DMS53 treated with DMSO at 0.1 percent for 48 hours (cell line): ENCODE measurements around the gene PNMA6E.

Experiments used
- DNase-seq: peaks from one replicate; lab custom pipeline; 2025; ENCODE audit not compliant: unreplicated experiment; lab: John Stamatoyannopoulos, UW

Gene PNMA6E

DNA sequence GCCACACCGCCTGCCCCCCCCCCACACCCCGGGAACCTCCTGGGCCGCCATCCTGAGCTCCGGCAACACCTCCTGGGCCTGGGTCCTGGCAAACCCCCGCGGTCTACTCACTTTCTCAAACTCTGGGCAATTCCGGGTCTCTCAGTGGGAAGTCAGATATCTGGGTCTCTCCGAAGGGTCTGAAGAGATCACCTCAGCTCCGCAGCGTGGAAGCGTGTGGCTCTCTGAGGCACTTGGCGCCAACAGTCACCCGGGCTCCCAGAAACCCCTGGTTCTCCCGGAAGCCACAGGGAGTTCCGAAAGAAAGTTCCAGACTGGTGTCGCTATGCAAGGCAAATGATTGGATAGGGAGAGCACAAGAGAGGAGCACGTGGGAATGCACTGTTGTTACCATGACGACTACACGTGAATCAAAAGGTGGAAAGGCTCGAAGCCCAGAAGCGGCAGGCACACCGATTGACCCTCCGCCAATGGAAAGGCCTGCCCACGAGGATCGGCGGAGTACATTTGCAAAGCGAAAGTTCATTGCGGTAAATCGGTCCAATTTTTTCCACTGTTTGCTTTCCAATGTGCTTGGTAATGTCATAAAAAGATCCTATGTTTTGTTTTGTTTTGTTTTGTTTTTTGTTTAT lies at the start of gene PNMA6E:
TSS of gene PNMA6E (minus strand) at position 218 of the 632 bp plus-strand sequence. CDS start 2,501 bp downstream, outside the sequence.
- DNase-seq = no peak

GRCh38 chrX:153450949-153451277 lies 49.8 kb upstream of the PNMA6E start:
- no peak for DNase-seq

GRCh38 chrX:153450114-153450948 lies 49.2 kb upstream of the PNMA6E start:
- DNase-seq = no peak

GRCh38 chrX:153449368-153450113 lies 48.4 kb upstream of the PNMA6E start:
- DNase-seq = no peak

GRCh38 chrX:153448556-153449367 lies 47.6 kb upstream of the PNMA6E start:
- no peak for DNase-seq

GRCh38 chrX:153447581-153447960 lies 46.4 kb upstream of the PNMA6E start:
- no peak for DNase-seq

- DNase-seq = no peak
Observed at GRCh38 chrX:153446950-153447580, 45.9 kb upstream of the PNMA6E start.

DNA sequence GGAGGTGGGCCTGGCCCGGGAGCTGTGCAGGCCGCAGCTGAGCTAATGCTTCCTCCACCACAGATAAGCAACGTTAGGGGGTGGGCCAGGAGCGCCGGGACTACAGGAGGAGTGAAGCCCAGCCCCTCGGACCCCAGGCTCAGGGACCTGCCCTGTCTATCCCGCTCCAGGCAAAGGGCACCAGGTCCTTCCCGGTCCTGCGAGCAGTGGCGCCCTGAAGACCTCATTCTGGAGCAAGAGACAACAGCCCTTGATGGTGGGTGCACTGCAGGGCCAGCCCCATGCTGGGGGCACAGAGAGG lies 45.4 kb upstream of the PNMA6E start:
- no peak for DNase-seq

GRCh38 chrX:153445856-153446635 lies 44.9 kb upstream of the PNMA6E start, which contains the start of gene TREX2:
TREX2 (minus strand) TSS chrX:153446056; CDS start chrX:153445430, 626 bp downstream.
- no peak for DNase-seq

DNA sequence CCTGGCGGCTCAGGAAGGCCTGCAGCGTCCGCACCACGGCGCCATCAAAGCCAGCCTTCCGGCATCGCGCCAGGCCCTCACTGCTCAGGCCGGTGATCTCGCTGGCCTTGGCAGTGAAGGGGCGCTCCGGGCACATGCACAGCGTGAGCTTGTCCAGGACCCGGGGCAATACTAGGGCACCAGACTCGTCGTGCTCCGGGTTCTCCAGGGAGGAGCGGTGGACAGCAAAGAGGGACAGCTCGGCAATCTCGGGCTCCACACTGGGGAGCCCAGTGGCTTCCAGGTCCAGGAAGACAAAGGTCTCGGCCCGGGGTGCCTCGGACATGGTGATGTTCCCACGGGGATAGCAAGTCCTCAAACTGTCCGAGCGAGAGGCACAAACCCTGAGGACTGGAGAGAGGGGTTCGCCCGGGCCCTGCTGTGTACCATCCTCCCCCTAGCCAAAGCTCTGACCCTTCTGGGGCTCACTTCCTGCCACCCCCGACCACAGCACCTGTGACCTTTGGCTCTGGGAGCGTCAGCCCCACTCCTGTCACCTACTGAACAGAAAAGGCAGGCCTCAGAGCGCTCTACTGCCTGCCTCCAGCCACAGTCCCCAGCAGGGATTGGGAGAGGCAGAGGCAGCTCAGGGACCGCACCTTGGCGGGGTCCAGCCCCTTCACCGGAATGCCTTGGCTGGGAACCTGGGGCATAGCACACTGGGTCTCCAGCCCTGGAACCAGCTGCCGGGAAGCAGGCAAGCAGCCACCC lies 44.1 kb upstream of the PNMA6E start:
- DNase-seq = no peak

DNA sequence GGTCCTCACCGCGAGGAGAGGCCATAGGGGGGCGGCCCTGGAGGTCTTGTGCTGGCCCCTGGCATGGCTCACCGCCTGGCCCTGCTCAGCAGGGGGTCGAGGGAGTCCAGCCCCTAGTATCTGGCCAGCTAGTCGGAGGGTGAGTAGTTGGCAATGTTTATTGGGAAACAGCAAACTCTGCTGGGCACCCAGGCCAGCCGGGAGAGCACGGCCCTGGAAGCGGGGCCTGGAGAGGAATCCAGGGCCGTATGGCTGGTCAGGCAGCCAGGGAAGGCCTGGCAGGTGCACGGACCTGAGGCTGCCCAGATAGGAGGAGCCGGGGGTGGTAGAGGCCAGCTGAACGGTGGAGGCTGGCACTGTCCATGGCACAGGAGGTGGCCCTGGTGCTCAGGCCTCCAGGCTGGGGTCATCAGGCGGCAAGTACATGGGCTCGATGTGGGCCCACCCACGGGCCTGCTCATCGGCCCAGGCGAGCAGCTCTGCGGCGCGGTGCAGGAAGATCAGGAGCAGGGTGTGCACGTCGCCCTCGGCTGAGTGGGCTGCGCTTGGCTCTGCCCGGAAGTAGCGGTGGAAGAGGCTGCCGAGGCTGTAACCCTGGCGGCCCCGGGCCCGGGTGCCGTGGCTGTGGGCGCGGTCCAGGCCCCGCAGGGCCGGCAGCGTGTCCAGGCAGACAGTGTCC lies 43.3 kb upstream of the PNMA6E start:
- DNase-seq = no peak

DNA sequence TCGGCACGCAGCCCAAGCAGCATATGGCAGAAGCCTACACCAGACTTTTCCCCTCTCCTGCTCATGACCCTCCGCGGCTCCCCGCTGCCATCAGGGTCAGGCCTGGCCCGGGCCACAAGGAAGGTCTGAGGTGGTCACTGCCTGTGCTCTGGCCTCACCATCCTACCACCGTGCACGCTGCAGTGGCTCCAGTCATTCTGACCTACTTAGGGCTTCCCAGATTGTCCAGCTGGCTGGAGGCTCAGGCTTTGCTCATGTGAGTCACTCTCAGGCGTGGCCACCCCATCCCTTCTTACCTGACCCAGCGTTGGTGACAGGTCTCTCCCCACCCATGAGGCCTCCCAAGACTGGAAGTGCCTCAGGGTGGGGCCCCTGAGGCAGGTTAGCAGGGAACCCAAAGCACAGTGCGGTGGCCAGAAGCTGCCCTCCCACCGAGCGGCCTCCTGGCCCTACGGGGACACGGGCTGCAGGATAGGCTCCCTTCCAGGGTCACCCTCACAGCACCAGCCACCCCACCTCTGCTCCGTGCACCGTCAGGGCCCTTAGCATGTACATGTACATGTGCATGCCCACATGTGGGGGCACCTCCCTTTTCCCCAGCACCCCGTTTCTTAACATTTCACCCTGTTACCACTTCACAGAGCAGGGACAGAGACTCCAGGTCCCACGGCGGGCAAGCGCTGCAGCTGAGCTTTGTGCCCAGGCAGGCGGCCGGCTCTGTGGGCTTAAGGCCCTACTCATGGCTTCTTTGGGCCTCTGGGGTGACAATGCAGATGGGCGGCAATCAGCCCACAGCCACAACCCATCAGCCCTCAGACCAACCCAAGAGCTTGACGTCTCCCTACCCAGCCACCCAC lies 42.6 kb upstream of the PNMA6E start:
- no peak for DNase-seq

- no peak for DNase-seq
Observed at GRCh38 chrX:153442463-153442862, 41.3 kb upstream of the PNMA6E start.

GRCh38 chrX:153441981-153442380 lies 40.8 kb upstream of the PNMA6E start:
- no peak for DNase-seq

DNA sequence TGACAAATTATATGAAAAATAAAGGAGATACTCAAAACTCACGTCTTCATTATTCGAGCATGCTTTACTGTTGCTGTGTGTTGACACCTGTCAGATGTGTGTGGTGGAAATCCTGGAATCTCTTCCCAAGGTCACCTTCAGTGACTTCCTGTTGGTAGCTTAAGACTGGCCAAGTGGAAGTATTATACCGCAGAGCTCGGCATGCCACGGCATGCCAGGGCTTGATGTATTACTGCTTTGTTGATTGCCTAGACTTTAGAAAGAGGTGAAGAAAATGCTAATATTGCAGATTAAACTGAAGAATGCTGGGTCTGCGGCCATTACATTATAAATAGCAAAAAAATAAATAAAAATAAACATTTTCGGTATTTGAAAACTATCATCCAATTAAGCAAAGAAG lies 40.1 kb upstream of the PNMA6E start:
- DNase-seq = no peak

DNA sequence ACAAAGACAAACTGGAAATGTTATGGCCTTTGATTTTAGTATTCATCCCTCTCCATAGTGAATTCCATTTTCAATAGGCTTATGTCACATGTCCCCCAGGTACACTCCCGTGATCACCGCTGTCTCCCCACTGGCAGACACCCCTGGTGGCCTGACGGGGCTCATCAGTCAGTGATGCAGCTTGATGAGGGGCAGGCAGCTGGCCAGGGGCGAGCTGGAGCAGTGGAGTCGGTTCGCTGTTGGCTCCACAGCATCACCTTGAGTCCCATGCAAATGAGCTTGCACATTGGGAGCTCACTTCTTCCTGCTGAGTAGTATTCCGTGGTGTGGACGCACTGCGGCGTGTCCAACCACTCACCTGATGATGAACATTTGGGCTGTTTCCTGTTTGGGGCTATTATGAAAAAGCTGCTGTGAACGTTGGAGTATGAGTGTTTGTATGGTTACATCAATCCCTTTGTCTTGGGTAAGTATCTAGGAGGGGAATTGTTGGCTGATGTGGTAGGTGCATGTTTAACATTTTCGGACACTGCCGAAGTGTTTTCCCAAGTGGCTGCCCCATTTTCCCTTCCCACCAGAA lies 39.5 kb upstream of the PNMA6E start:
- no peak for DNase-seq

DNA sequence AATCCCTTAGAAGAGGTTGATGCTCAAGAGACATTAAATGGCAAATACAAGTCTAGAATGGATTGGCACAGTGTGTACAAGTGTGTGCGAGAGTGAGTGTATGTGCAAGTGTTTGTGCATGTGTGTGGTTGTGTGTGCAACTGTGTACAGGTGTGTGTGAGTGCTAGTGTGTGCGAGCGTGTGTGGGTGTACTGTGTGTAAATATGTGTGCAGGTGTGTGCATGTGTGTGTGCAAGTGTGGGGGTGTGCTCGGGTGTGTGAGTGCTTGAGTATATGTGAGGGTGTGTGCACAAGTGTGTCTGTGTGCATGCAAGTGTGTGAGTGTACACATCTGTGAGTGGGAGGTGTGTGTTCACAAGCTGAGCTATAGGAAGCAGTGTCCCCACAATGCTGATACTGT lies 38.8 kb upstream of the PNMA6E start:
- DNase-seq = no peak
